ENCODE data around the gene SDF4. TPM values are rescaled to one million over a fixed set of nuclear protein-coding genes. Genes with fewer than 3 reads are reported as not detected.

The SDF4 gene
- total RNA-seq, 1 experiment from 2014 or later = 25.6 TPM

- H3K9me3 ChIP-seq (ENCODE audit: low read length) = no peaks in the 10 kb centered on the region
- H3K9ac ChIP-seq (ENCODE audit: low read length) = peak within 1 kb of the TSS; percentile 99
- DNase-seq = peak; percentile 96
- no peaks in the 10 kb centered on the region for H3K9me2 ChIP-seq (replicated peaks; ENCODE audit: insufficient read depth, low read length)
- peaks cover 34% of the 10 kb centered on the region for H3K4me1 ChIP-seq (ENCODE audit: low read length)
- H3K4me3 ChIP-seq (ENCODE audit: low read length) = peak within 1 kb of the TSS; percentile 98
- H2AFZ ChIP-seq (ENCODE audit: low read length) = peak within 1 kb of the TSS; percentile 95
- peaks cover 45% of the 10 kb centered on the region for H3K79me2 ChIP-seq (ENCODE audit: low read length)
- peak within 1 kb of the TSS; percentile 99 for H3K4me2 ChIP-seq (ENCODE audit: low read depth, low read length, poor library complexity, severe bottlenecking)
- H3K27ac ChIP-seq (ENCODE audit: low read length) = peak within 1 kb of the TSS; percentile 29; the same call in 1 of the 2 replicates
- no peaks in the 10 kb centered on the region for H3K27me3 ChIP-seq (ENCODE audit: low read length)
- peaks cover 35% of the 10 kb centered on the region; the same call in 1 of the 2 replicates for H4K20me1 ChIP-seq (ENCODE audit: insufficient read depth, low read depth, low read length)
- H3K36me3 ChIP-seq (ENCODE audit: insufficient read depth, low read length) = no peaks in the 10 kb centered on the region
These were observed 41.9 kb upstream of the SDF4 start, which contains the start of gene UBE2J2 for GRCh38 chr1:1273512-1274298. TSS of gene UBE2J2 (minus strand) at chr1:1273854. CDS start at chr1:1267992, 5,862 bp downstream.

DNA sequence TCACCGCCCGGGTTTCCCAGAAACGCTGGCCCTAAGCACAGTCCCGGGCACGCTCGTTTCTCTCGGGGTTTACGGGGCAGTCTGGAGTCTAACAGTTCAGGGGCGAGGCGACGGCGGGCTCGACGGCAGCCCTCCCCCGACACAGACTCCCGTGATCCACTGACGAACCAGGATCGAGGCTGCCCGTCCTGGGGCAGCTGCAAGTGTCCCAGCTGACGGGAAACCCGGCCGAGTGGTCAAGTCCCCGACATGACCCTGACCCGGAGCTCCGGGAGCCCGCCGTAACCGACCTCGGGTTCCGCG lies 41.4 kb upstream of the SDF4 start:
- H3K27me3 ChIP-seq (ENCODE audit: low read length) = no peaks in the 10 kb centered on the region
- H3K9me3 ChIP-seq (ENCODE audit: low read length) = no peaks in the 10 kb centered on the region
- H3K9me2 ChIP-seq (replicated peaks; ENCODE audit: insufficient read depth, low read length) = no peaks in the 10 kb centered on the region
- H3K4me3 ChIP-seq (ENCODE audit: low read length) = peak overlapping the region; percentile 98
- no peak overlapping the region for H2AFZ ChIP-seq (ENCODE audit: low read length)
- peak overlapping the region; percentile 99 for H3K4me2 ChIP-seq (ENCODE audit: low read depth, low read length, poor library complexity, severe bottlenecking)
- H3K4me1 ChIP-seq (ENCODE audit: low read length) = peaks cover 34% of the 10 kb centered on the region
- peaks cover 50% of the 10 kb centered on the region for H3K79me2 ChIP-seq (ENCODE audit: low read length)
- H3K36me3 ChIP-seq (ENCODE audit: insufficient read depth, low read length) = no peaks in the 10 kb centered on the region
- H4K20me1 ChIP-seq (ENCODE audit: insufficient read depth, low read depth, low read length) = peaks cover 39% of the 10 kb centered on the region; the same call in 1 of the 2 replicates
- peak overlapping the region; percentile 99 for H3K9ac ChIP-seq (ENCODE audit: low read length)
- peak overlapping the region; percentile 29; the same call in 1 of the 2 replicates for H3K27ac ChIP-seq (ENCODE audit: low read length)
- no peak for DNase-seq

DNA sequence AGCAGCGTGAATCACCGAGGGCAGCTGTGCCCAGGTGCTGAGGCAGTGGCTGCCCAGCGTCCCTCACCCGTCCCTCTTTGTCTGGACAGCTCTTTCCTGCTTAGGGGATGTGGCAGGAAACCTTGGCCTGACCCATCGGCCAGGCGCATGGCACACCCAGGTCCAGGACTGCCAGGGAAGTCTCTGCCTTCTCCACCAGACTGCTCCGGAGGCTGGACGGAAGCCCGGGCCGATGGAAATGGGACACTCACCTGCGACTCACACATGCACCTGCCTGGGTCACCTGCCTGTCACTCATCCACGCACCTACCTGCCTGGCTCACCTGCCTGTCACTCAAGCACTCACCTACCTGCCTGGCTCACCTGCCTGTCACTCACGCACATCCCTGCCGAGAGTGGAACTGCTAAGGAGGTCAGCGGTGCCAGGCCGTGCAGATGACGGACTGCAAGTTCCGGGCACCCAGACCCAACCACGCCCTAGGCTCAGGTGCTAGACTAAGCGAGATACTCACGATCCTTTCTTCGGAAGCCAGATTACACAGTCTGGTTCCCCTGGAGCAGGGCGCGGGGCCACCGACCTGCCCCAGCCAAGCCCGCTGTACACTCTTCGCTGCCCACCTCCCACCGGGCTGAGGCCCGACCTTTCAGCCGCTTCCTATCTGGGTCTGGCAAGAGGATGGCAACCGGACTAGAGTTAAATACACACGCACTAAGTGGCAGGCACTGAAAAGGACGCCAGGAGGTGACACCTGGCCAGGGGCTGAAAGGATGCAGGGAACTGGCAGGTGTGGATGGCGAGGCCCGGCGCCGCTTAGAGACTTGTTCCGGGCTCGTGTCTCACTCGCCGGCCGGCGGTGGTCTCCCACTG lies 40.8 kb upstream of the SDF4 start:
- Histone ChIP-seq H3K9me3 (ENCODE audit: low read length) (no peaks in the 10 kb centered on the region), H3K36me3 (ENCODE audit: insufficient read depth, low read length) (0 out of 2 replicates have a peak, but pooled peaks cover under 1% of the 10 kb centered on the region), H3K4me1 (ENCODE audit: low read length) (peaks cover 34% of the 10 kb centered on the region), H3K9ac (ENCODE audit: low read length) (peak overlapping the region; percentile 99), H4K20me1 (ENCODE audit: insufficient read depth, low read depth, low read length) (peaks cover 44% of the 10 kb centered on the region; the same call in 1 of the 2 replicates), H2AFZ (ENCODE audit: low read length) (no peak overlapping the region), H3K27me3 (ENCODE audit: low read length) (no peaks in the 10 kb centered on the region), H3K9me2 (replicated peaks; ENCODE audit: insufficient read depth, low read length) (no peaks in the 10 kb centered on the region), H3K4me2 (ENCODE audit: low read depth, low read length, poor library complexity, severe bottlenecking) (peak overlapping the region; percentile 99), H3K4me3 (ENCODE audit: low read length) (peak overlapping the region; percentile 98), H3K27ac (ENCODE audit: low read length) (peak overlapping the region; percentile 29; the same call in 1 of the 2 replicates), H3K79me2 (ENCODE audit: low read length) (peaks cover 56% of the 10 kb centered on the region)
- DNase-seq = peak; percentile 64

GRCh38 chr1:1270813-1271212 lies 39.0 kb upstream of the SDF4 start:
- Histone ChIP-seq H3K9ac (ENCODE audit: low read length) (peak overlapping the region; percentile 39; the same call in 1 of the 2 replicates), H3K27me3 (ENCODE audit: low read length) (no peaks in the 10 kb centered on the region), H3K79me2 (ENCODE audit: low read length) (peaks cover 61% of the 10 kb centered on the region), H3K9me3 (ENCODE audit: low read length) (no peaks in the 10 kb centered on the region), H3K27ac (ENCODE audit: low read length) (no peak overlapping the region), H3K4me3 (ENCODE audit: low read length) (peak overlapping the region; percentile 37; the same call in 1 of the 2 replicates), H3K36me3 (ENCODE audit: insufficient read depth, low read length) (0 out of 2 replicates have a peak, but pooled peaks cover 8% of the 10 kb centered on the region), H3K9me2 (replicated peaks; ENCODE audit: insufficient read depth, low read length) (no peaks in the 10 kb centered on the region), H3K4me2 (ENCODE audit: low read depth, low read length, poor library complexity, severe bottlenecking) (peak overlapping the region; percentile 99), H4K20me1 (ENCODE audit: insufficient read depth, low read depth, low read length) (peaks cover 46% of the 10 kb centered on the region; the same call in 1 of the 2 replicates), H2AFZ (ENCODE audit: low read length) (no peak overlapping the region), H3K4me1 (ENCODE audit: low read length) (peaks cover 34% of the 10 kb centered on the region)
- no peak for DNase-seq

DNA sequence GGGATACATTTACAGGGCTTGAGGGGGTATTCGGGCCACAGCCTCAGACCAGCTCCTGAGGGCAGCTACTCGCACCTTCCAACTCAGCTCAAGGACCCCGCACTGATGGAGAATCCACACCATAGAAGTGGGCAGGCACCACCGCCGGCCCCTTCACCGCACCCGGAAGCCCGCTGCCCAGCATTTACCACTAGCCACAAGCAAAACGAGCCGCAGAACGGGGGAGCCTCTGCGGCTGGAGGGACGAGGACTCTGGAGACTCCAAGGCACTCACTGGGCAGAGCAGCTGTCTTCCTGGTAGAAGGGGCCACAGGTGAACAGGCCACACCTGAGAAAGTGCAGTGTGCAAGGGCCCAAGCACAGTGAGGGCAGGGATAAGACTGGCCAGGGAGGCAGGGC lies 36.5 kb upstream of the SDF4 start:
- H4K20me1 ChIP-seq (ENCODE audit: insufficient read depth, low read depth, low read length) = peaks cover 51% of the 10 kb centered on the region; the same call in 1 of the 2 replicates
- H3K4me1 ChIP-seq (ENCODE audit: low read length) = peaks cover 24% of the 10 kb centered on the region
- H3K27me3 ChIP-seq (ENCODE audit: low read length) = no peaks in the 10 kb centered on the region
- H3K4me2 ChIP-seq (ENCODE audit: low read depth, low read length, poor library complexity, severe bottlenecking) = no peak overlapping the region
- H2AFZ ChIP-seq (ENCODE audit: low read length) = no peak overlapping the region
- no peaks in the 10 kb centered on the region for H3K9me2 ChIP-seq (replicated peaks; ENCODE audit: insufficient read depth, low read length)
- no peak overlapping the region for H3K9ac ChIP-seq (ENCODE audit: low read length)
- H3K9me3 ChIP-seq (ENCODE audit: low read length) = no peaks in the 10 kb centered on the region
- peaks cover 11% of the 10 kb centered on the region; the same call in 1 of the 2 replicates for H3K36me3 ChIP-seq (ENCODE audit: insufficient read depth, low read length)
- no peak for DNase-seq
- H3K4me3 ChIP-seq (ENCODE audit: low read length) = no peak overlapping the region
- no peak overlapping the region for H3K27ac ChIP-seq (ENCODE audit: low read length)
- H3K79me2 ChIP-seq (ENCODE audit: low read length) = peaks cover 58% of the 10 kb centered on the region

GRCh38 chr1:1267488-1268283 lies 35.9 kb upstream of the SDF4 start:
- no peak overlapping the region for H3K4me2 ChIP-seq (ENCODE audit: low read depth, low read length, poor library complexity, severe bottlenecking)
- H2AFZ ChIP-seq (ENCODE audit: low read length) = no peak overlapping the region
- peaks cover 45% of the 10 kb centered on the region; the same call in 1 of the 2 replicates for H4K20me1 ChIP-seq (ENCODE audit: insufficient read depth, low read depth, low read length)
- no peak for DNase-seq
- peaks cover 52% of the 10 kb centered on the region for H3K79me2 ChIP-seq (ENCODE audit: low read length)
- no peak overlapping the region for H3K9ac ChIP-seq (ENCODE audit: low read length)
- no peaks in the 10 kb centered on the region for H3K27me3 ChIP-seq (ENCODE audit: low read length)
- peaks cover 16% of the 10 kb centered on the region; the same call in 1 of the 2 replicates for H3K36me3 ChIP-seq (ENCODE audit: insufficient read depth, low read length)
- H3K4me3 ChIP-seq (ENCODE audit: low read length) = no peak overlapping the region
- peaks cover 22% of the 10 kb centered on the region for H3K4me1 ChIP-seq (ENCODE audit: low read length)
- no peaks in the 10 kb centered on the region for H3K9me3 ChIP-seq (ENCODE audit: low read length)
- H3K27ac ChIP-seq (ENCODE audit: low read length) = no peak overlapping the region
- H3K9me2 ChIP-seq (replicated peaks; ENCODE audit: insufficient read depth, low read length) = no peaks in the 10 kb centered on the region

DNA sequence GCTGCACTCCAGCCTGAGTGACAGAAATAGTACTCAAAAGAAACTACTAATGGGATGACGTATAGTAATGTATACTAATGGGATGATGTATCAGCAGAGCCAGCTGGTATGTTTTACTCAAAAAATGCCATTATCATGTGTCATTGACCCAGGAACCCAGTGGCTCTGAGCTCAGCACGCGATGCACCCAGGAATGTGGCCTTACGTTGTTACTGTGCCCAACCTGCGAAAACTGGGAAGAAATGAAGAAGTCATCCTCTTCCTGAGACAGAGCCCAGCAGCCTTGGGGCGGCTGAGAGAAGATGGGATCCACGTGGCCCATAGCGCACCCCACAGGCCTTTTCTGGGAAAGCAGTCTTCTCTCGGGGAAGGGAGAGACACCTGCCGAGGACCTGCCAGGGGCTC lies 33.1 kb upstream of the SDF4 start:
- Histone ChIP-seq H3K27ac (ENCODE audit: low read length) (no peak overlapping the region), H3K9ac (ENCODE audit: low read length) (no peak overlapping the region), H3K9me2 (replicated peaks; ENCODE audit: insufficient read depth, low read length) (no peaks in the 10 kb centered on the region), H3K79me2 (ENCODE audit: low read length) (peaks cover 24% of the 10 kb centered on the region), H3K36me3 (ENCODE audit: insufficient read depth, low read length) (peaks cover 18% of the 10 kb centered on the region), H3K4me1 (ENCODE audit: low read length) (no peaks in the 10 kb centered on the region), H3K27me3 (ENCODE audit: low read length) (no peaks in the 10 kb centered on the region), H3K4me2 (ENCODE audit: low read depth, low read length, poor library complexity, severe bottlenecking) (no peak overlapping the region), H3K4me3 (ENCODE audit: low read length) (no peak overlapping the region), H3K9me3 (ENCODE audit: low read length) (no peaks in the 10 kb centered on the region), H2AFZ (ENCODE audit: low read length) (no peak overlapping the region), H4K20me1 (ENCODE audit: insufficient read depth, low read depth, low read length) (peaks cover 22% of the 10 kb centered on the region; the same call in 1 of the 2 replicates)
- no peak for DNase-seq
